ENCODE measurements around the gene TAL1.

TAL1 gene

DNA sequence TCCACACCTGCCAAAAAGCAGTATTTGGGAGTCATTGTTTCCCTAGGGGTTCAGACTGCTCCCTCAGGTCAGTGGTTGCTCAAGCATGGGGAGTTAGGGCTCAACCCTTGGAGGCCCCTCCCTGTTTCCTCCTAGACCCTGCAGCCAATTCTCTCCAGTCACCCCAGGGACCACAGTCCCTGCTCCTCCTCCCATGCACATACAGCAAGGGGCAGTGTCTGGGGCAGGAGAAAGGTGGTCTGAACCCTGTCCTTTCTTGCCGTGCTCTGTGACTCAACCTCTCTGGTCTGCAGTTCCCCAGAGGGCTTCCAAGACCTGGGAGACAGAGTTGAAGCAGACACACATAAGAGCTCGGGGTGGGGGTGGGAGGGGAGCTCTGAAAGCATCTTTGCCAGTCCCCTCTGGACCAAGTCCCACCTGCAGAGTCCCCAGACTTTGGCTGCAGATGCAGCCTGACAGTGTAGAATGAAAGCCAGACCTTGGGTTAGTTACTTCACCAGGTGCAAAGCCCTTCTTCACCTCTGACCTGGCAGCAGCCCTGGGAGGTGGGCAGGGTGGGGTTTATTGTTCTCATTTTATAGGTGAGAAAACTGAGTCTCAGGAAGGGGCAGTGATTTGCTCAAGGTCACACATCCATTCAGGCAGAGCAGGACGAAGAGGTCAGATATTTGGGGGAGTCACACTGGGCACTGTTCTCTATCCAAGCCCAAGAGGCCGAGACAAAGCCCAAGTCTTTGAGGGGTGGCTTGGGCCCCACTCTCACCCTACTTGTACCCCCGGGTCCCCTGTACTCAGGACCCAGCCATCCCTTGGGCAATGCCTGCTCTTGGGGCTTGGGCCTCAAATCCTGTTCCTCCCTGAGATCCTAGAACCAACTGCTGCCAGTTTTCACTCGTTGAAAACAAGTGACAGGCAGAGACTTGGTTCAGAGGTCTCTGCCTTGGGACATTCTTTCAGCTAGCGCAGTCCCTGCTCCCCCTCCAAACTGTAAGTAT lies 42.9 kb downstream of the TAL1 start:
- no peak for DNase-seq (ENCODE audit: low read depth)

DNA sequence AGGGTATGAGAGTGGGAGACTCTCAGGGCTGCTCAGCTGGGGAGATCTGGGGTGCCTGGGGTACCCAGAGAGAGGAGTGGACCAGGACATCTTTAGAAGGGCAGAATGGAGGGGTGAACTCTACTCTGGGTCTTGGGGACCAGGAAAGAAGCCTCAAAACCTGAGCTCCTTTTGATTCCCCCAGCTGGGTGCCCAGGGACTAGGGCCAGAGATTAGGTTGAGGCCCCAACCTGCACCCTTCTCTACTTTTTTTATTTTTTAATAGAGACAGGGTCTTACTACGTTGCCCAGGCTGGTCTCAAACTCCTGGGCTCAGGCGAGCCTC lies 44.1 kb downstream of the TAL1 start:
- no peak for DNase-seq (ENCODE audit: low read depth)

DNA sequence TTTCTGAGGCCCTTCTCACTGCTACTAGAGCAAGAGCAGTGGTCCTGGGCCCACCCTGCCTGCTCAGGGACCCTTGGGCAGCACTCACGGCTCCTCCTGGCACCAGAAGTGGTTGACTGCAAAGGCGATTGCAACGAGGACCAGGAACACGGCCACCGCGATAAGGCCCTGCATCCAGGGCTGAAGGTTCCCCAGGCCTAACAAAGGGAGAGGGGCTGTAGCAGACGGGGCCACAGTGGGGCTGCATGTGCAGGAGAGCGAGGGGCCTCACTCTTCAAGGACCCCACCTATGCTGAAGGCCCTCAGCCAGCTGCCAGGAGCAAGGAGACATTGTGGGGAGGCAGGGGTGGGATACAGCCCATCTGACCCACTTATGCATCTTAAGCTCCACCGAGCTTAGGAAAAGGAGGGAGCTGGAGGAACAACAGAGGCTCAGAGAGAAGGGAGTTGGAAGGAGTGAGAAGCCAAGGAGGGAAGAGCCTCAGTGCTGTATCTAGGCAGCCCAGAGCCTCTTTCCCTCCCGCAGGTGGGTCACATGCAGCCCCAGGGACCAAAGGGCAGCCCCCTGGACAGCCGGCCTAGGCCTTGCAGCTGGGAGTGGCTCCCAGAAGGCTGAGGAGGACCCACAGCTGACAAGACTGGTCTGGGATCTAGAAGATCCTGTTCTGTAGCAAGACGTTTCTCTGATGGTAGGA lies 44.6 kb downstream of the TAL1 start:
- DNase-seq (ENCODE audit: low read depth) = no peak

DNA sequence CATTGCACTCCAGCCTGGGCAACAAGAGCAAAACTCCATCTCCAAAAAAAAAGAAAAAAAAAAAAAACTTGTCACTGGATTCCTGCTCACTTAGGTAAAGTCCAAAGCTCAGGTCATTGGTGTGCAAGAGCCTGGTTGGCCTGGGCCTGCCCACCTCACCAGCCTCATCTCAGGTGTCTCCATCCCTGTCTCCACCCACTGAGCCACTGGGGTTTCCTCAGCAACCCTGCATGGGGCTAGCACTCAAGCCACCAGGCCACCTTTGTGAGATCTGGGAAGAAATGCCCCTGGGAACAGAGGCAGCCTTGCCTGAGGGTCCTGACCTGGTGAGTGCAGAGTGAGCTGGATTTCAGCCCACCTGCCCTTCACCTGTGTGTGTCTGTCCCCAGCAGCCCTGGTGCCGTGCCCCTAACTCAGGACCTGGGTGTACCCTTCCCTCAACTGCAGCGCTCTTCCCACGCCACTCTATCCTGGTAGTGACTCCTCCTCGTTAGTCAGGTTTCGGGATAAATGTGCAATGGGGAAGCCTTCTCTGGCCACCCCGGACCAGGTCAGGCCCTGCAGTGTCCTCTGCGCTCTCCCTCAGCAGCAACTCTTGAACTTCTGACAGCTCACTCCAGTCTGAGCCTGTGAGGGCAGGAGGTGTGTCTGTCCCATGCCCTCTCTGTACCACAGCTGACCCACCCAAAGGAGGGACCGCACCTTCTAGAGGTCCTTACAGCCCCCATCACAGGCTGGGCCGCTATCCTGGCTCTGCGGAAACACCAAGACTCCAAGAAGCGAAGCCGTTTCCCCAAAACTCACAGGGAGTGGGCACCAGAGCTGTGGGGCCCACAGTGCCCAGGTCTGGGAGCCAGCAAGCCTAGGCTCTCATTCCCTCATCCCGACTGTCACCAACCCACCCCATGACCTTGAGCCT lies 45.5 kb downstream of the TAL1 start:
- DNase-seq (ENCODE audit: low read depth) = no peak

DNA sequence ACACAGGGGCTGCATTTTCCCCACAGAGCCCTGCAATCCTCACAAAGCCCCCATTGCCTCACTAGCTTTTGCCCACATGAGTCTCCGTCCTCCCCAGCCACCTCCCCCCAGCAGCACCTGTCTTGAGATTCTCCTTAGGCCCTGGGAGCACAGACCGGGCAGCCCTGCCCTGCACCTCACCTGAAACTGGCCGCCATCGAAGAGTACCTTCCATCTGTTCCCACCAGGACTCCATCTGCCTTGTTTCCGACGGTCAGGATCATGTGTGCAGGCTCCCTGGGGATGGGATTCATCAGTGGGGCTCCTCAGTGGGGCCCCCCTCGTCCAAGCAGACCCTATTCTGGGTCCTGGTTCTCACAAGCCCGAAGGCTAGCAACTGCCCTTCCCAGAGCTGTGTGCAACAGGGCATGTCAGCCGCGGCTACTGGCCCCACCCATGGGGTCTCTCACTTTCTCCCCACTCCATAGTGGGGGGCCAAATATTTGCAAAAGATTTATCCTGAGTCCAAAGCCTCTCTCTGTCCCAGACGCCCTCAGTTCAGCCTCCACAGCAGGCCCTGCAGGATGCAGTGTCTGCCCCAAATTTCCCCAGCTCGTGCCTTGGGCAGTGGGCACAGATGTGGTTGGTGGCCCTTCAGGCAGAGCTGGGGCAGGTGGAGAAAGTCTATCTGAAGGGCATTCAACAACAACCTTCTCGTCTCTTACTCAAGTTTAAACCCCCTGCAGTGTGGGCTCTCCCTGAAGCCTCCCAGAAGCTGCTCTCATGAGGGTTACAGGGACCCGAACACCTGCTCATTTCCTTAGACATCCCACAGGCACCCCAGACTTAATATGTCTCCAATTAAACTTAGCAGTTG lies 47.0 kb downstream of the TAL1 start:
- DNase-seq (ENCODE audit: low read depth) = no peak

DNA sequence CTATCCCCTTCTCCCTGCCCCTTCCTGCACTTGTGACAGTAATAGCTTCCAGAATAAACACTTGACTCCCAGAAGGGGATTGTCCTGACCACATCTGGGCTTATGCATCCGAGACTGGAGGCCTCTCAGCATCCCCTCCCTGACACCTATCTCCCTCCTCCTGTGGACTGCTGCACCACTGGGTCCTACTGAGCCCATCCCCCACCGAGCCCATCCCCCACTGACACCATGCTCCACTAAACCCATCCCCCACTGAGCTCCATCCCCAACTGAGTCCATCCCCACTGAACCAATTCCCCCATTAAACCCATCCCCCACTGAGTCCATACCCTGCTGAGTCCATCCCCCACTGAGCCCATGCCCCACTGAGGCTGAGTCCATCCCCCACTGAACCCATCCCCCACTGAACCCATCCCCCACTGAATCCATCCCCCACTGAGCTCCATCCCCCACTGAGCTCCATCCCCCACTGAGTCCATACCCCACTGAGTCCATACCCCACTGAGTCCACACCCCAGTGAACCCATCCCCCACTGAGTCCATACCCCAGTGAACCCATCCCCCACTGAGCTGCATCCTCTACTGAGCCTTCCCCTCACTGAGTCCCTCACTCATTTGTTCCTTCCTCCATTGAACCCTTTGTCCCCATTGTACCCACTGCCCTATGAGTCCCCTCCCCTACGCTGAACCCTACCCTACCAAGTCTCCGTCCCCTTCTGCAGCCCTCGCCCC lies 47.8 kb downstream of the TAL1 start:
- DNase-seq (ENCODE audit: low read depth) = no peak

DNA sequence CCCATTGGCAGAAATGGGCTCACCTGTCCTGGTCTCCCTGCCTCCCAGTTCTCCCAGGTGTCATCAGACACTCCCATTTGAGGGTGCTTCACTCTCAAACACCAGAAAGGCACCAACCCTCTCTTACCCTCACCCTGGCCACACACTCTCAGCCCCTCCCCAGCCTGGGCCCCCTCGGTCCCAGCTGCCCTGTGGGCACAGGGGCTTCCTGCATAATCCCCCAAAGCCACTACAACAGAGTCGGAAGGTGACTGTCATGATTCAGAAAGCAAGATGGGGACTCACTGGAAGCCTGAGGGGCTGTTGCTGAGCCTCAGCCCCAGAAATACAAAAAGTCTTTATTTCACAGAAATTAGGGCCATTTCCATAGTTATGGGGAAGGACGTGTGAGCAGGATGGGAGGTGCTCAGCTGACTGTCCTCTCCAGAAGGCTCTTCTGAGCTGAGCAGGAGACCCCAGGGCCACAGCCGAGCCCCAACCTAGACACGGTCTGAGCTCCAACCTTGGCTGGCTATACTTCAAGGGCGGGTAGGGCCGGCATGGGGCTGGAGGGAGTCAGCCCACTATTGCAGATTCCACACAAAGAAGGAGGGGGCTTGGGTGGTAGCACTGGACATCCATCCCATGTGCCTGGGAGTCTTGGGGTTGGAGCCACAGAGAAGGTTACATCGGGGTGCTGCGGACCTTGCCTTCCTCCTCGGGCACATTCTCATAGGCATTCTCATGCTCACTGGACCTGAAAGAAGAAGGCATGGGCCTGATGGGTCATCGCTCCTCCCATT lies 48.5 kb downstream of the TAL1 start:
- no peak for DNase-seq (ENCODE audit: low read depth)

DNA sequence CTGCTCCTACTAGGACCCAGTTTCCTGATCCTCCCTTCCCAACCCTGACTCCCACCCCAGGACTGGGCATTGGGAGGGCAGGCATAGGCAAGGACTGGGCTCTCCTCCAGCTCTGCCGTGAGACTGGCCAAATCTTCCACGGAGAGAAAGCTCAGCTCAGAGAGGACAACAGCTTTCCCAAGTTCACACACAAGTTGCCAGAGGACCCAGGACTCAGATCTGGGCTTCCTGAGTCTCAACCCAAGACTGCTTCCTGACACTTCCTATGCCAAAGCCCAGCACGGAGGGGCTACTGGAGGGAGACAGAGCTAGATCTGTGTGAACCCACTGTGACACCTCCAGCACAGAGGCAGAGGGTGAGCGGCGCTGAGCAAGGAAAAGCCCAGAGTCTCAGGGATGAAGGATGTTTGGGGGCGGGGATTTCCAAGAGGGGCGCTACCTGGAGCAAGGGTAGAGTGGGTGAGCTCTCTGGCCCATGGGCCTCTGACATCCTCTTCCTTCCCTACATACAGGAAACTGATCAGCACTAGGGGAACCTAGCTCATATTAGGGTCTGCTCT lies 49.3 kb downstream of the TAL1 start:
- DNase-seq (ENCODE audit: low read depth) = no peak

DNA sequence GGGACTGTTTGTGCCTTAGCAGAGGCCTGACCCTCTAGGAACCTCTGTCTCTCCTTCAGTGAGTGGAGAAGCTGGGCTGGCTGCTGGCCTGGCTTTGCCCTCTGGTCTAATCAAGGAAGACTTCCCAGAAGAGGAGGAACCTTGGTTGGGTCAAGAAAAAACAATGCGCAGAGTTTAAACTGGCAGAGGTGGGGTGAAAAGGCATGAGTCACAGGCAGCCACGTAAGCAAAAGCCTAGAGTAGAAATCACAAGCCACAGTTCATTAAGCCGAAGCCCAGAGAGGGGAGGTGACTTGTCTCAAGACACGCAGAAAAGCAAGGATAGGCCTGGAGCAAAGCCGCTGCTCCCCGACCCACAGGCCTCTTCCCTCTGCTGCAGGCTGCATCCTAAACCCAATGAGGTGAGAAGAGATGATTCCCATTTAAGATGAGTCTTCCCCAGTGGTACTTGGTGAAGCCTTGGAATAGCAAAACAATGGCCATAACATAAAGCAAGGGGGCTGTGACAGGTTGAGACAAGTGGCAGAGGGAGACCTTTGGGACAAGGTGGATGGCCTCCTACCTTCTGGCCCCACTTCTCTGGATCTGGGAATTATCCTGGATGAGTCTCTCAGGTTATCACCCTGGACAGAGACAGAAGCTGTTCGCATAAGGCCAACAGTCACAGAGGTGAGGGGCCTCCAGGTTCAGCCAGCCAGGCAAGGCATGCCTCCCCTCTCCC lies 49.9 kb downstream of the TAL1 start:
- no peak for DNase-seq (ENCODE audit: low read depth)

DNA sequence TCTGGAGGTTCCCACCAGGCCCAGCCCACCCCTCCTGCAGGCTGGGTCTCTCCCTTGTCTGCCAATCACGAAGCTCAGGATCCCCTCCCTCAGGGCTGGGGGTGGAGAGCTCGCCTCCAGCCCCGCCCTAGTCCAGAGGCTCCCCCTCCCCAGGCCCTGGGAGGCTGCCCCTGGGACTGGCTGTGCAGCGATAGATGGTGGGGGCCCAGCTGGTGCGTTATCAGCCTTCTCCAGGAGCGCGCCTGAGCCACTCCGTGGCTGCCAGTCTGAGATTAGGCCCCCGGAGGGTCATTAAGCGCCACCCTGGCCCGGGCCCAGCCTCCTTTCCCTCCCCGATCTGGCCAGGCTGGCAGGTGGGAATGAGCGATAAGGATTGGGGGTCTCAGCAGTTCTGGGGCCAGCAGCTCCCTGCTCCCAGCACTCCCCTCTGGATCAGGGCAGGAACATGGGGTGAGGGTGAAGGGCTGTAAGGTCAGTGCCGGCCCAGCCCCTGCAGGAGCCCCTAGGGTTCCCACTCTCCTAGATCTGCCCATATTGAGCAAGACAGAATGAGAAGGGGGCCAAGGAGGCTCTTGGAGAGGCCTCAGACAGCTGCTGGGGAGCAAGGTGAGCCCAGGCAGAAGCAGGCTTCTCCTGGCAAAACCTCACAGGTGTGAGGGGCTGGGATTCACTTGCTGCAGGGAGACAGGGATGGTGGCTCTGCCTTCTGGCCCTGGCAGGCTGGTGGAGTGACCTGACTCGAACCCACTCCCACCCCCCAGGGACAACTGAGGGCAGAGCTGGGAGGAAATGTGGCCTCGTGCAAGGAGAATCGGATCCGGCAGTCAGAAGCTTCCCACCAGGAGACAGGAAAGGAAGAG lies 50.7 kb downstream of the TAL1 start:
- DNase-seq (ENCODE audit: low read depth) = no peak

DNA sequence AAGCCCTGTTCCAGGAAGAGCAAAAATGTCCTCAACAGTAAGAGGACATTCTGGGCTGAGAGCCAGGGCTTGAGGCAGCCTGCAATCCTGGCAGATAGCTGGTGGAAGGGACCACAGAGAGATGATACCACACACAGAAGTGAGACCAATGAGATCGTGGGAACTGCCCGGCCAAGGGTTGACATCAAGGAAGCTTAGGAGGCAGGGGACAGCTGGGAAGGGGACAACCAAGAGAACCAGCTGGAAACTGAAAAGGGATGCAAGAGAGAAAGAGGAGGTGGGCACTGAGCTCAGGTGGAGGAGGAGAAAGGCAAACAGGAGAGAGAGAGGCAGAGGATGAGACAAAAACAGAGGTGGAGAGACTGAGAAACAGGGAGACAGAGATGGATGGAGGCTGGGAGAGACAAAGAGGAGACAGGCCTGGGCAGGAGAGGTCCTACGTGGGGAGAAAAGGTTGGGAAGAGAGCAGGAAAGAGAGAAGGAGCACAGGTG lies 51.4 kb downstream of the TAL1 start:
- DNase-seq (ENCODE audit: low read depth) = no peak

DNA sequence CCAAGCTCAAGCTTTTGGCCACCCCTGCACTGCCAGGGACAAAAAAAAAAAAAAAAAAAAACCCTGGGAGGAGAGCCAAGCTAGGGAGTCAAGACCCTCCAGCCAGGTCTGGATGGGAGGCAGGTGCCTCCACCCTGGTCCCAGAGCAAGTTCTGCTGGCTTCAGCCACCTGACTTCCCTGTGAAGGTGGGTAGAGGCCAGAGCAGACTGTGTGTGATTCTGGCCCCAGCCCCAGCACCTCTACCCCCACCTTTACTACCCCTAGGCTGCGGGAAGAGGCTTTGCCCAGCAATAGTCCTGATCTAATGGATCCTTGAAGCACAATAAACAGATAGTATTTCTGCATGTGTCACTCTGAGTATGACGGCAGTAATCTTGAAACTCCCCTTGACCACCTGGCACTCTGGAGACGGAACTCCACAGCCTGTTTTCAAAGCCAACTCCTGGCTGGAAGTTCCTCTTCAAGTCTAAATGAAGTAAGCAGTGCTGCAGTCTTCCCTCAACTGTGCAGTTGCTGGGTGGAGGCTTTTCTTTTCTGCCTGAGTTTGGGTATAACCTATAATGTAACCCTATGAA lies 51.9 kb downstream of the TAL1 start:
- DNase-seq (ENCODE audit: low read depth) = no peak

DNA sequence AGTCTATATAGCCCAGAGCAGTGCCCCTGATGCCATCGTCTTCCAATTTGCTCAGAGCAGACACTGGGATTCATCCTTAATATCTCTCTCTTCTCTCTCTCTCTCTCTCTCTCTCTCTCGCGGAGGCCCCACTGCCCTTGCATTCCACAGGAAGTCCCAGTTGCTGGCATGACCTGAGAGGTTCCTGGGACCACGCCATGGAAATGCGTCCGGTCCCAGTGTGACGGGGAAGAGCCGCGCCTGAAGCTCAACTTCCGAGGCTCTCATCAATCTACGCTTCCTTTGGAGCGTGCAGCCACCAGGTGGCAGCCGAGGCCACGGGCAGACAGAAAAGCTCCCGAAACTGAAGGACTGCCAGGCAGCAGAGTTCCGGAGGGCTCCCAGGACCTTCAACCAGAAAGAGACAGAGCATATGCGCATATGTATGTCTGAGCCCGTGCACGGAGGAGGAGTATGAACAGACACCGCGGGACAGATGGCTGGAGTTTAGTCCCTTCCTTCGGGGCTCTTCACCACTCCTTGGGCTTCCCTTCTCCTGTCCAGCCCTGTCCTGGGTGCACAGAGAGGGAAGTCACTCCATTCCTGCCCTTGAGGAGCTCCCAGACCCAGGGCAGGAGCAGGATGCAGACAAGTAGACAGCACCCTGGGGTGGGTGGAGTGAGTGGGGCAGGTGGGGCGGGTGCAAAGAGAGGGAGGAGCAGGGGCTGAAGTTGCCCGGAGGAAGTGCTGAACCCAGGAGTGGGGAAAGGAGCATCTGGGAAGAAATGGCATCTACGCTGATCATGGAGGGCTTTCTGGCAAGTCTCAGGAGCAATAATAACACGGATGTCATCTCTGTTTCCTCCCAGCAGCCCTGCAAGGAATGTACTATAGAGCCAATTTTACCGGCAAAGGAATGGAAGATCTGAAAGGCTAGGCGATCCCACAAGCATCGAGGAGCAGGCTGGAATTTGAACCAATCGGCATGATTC lies 52.7 kb downstream of the TAL1 start:
- peak; percentile 73 for DNase-seq (ENCODE audit: low read depth)

DNA sequence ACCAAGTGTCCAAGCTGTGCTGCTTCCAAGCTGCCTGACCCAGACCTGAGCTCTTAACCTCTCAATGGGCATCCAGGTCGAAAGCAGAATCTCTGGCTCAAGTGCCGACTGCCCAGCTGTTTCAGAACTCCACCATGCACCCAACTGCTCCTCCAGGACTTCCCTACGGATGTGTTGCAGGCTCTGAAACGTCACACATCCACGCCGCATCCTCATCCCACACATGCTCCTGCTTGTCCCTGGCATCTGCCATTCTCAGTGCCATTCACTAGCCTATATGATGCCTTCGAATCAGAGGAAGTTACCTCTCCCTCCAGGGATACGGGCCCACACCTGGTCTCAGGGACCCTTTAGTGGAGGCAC lies 53.4 kb downstream of the TAL1 start:
- DNase-seq (ENCODE audit: low read depth) = no peak

DNA sequence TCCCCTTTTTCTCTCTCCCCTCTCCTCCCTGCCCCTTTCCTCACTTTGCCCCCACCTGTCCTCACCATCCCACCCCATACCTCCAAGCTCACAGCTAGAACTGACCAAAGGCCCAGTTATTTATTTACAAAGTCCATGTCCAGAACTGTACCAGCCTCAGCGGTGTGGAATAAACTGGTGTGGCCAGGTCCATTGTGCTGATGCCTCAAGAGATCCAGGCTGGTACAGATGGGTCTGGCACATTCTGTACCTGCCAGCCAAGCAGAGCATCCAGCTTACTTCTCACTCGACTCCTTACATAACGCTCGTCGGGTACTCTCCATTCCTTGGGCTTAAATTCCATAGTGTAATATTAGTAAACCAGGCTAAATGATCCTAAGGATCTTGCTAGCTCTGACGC lies 54.0 kb downstream of the TAL1 start:
- no peak for DNase-seq (ENCODE audit: low read depth)

DNA sequence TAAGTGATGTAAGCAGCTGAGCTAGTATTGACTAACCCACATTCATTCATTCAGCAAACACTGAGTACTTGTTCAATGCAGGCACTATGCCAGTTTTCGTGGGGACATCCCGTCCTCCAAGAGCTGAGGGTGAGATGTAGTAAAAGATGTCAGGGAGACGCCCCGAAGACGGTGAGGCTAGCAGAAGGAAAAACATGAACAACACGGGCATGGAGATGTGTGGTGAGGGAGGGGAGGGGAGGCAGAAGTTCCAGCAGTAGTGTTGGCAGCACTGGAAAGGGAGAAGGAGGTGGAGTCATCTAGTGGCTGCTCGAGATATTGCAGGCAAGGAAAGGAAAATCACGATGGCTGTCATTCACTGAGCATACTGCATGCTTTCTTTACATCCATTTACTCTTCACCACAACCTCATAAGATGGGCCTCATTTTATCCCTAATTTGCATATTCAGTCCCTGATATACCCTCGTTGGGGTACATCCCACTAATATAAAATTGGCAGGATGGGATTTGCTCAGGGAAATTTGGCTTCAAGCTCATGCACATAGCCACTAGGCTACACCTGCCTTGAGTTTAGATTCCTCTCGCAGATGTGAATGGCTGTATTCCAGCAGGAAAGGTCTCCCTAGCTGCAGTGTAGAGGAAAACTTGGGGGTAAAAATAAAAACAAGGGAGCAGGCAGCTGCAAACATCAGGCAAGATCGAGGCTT lies 56.6 kb downstream of the TAL1 start:
- peak; percentile 32 for DNase-seq (ENCODE audit: low read depth)

Measured in activated T-cell treated with anti-CD3 and anti-CD28 coated beads for 24 hours (primary cell).